ENCODE results near the gene TRIP11. TPM values are rescaled to one million over a fixed set of nuclear protein-coding genes. Genes with fewer than 3 reads are reported as not detected.

The TRIP11 gene
- polyA plus RNA-seq, 3 donors: 6.1 to 15.6 (median 13.4) TPM

DNA sequence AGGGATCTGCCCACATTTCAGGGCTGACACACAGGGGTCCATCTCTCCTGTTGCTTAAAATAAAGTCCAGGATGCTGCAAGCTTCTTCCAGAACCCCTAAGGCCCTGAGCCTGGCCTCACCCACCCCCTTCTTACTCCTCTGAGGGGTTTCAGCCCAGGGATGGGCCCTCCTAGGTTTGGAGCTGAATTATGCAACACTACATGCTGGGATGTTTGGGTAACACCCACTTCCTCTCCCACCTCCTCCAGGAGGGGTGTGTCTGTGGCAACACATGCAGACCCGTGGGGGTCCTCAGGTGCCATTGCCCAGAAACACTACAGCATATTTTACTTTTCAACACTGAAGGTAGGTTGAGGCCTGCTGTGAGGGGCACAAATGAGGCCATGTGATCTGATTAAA, 97.7 kb downstream of the TRIP11 start:
- H3K4me1 Mint-ChIP-seq: peaks cover 30% of the 10 kb centered on the region
- no peaks in the 10 kb centered on the region for H3K9me3 ChIP-seq (replicated peaks in 1 of 2; ENCODE audit: control insufficient read depth in 1 of 2, insufficient read depth in 1 of 2, low read length in 2 of 2)

DNA sequence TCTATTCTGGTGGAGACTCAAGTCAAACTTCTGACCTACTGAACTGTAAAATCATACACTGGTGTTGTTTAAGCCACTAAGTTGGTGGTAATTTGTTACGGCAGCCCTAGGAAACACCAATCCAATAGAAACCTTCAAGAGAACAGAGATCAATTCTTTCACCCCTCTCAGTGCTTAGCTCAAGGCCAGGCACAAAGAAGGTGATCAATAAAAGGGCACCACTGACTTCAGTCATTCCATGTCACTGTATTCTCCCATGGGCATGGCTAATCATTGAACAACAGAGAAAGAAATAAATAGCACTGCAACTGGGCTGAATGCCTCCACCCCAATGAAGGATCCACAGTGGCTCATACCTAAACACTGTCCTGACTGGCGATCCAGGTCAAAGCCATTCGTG, 99.7 kb downstream of the TRIP11 start:
- Histone ChIP-seq H3K27me3 (ENCODE audit: control insufficient read depth in 2 of 2, insufficient read depth in 2 of 2, low read length in 2 of 2) (no peaks in the 10 kb centered on the region), H3K9ac (ENCODE audit: insufficient read depth, low read length, poor library complexity, severe bottlenecking) (no peak overlapping the region), H2AFZ (ENCODE audit: insufficient read depth, low read depth, low read length, poor library complexity, severe bottlenecking) (no peak overlapping the region), H4K20me1 (ENCODE audit: insufficient read depth, low read length) (no peaks in the 10 kb centered on the region), H3K4me3 (replicated peaks in 1 of 3; ENCODE audit: low read depth in 2 of 3, low read length in 3 of 3) (no peak overlapping the region), H3K79me2 (ENCODE audit: insufficient read depth, low read length) (no peaks in the 10 kb centered on the region), H3K36me3 (replicated peaks in 1 of 2; ENCODE audit: control insufficient read depth in 1 of 2, insufficient read depth in 2 of 2, low read length in 2 of 2) (no peaks in the 10 kb centered on the region), H3K9me3 (replicated peaks in 1 of 2; ENCODE audit: control insufficient read depth in 1 of 2, insufficient read depth in 1 of 2, low read length in 2 of 2) (no peaks in the 10 kb centered on the region), H3K27ac (ENCODE audit: low read depth in 1 of 2, low read length in 2 of 2) (no peak overlapping the region), H3K4me2 (replicated peaks; ENCODE audit: extremely low read depth, low read length, poor library complexity, severe bottlenecking) (no peak overlapping the region), H3K4me1 (ENCODE audit: control insufficient read depth in 1 of 2, insufficient read depth in 2 of 2, low read length in 2 of 2) (peaks cover 4 to 7% of the 10 kb centered on the region in 2 donors)
- no peak for DNase-seq
- Mint-ChIP-seq H3K27ac (no peak overlapping the region), H3K27me3 (ENCODE audit: low read depth in 3 of 3) (peaks cover 0 to 3% (median 0%) of the 10 kb centered on the region in 3 donors), H3K36me3 (no peaks in the 10 kb centered on the region), H3K9me3 (no peaks in the 10 kb centered on the region), H3K4me3 (no peak overlapping the region), H3K4me1 (peaks cover 18% of the 10 kb centered on the region)
- WGBS (ENCODE audit: insufficient coverage): no CpG with 5 or more reads among the region's 3 CpGs
- TF ChIP-seq, protein P1, sequence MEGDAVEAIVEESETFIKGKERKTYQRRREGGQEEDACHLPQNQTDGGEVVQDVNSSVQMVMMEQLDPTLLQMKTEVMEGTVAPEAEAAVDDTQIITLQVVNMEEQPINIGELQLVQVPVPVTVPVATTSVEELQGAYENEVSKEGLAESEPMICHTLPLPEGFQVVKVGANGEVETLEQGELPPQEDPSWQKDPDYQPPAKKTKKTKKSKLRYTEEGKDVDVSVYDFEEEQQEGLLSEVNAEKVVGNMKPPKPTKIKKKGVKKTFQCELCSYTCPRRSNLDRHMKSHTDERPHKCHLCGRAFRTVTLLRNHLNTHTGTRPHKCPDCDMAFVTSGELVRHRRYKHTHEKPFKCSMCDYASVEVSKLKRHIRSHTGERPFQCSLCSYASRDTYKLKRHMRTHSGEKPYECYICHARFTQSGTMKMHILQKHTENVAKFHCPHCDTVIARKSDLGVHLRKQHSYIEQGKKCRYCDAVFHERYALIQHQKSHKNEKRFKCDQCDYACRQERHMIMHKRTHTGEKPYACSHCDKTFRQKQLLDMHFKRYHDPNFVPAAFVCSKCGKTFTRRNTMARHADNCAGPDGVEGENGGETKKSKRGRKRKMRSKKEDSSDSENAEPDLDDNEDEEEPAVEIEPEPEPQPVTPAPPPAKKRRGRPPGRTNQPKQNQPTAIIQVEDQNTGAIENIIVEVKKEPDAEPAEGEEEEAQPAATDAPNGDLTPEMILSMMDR (IDR thresholded peaks at IDR 0.05): no peak
- intact Hi-C loops (cut with micrococcal nuclease): no loop called here

More for the DNA sequence above, 97.7 kb downstream of the TRIP11 start:
- no CpG with 5 or more reads among the region's 1 CpG for WGBS (ENCODE audit: insufficient coverage)
- DNase-seq: no peak
- Histone ChIP-seq H3K27ac (ENCODE audit: low read depth in 1 of 2, low read length in 2 of 2) (no peak overlapping the region), H3K79me2 (ENCODE audit: insufficient read depth, low read length) (no peaks in the 10 kb centered on the region), H3K4me1 (ENCODE audit: control insufficient read depth in 1 of 2, insufficient read depth in 2 of 2, low read length in 2 of 2) (peaks cover 15 to 18% of the 10 kb centered on the region in 2 donors), H3K4me2 (replicated peaks; ENCODE audit: extremely low read depth, low read length, poor library complexity, severe bottlenecking) (no peak overlapping the region), H4K20me1 (ENCODE audit: insufficient read depth, low read length) (no peaks in the 10 kb centered on the region), H3K27me3 (ENCODE audit: control insufficient read depth in 2 of 2, insufficient read depth in 2 of 2, low read length in 2 of 2) (peaks cover 5 to 11% of the 10 kb centered on the region in 2 donors), H3K36me3 (replicated peaks in 1 of 2; ENCODE audit: control insufficient read depth in 1 of 2, insufficient read depth in 2 of 2, low read length in 2 of 2) (no peaks in the 10 kb centered on the region), H2AFZ (ENCODE audit: insufficient read depth, low read depth, low read length, poor library complexity, severe bottlenecking) (no peak overlapping the region), H3K4me3 (replicated peaks in 1 of 3; ENCODE audit: low read depth in 2 of 3, low read length in 3 of 3) (no peak overlapping the region), H3K9ac (ENCODE audit: insufficient read depth, low read length, poor library complexity, severe bottlenecking) (no peak overlapping the region)
- no peaks in the 10 kb centered on the region for H3K36me3 Mint-ChIP-seq
- TF ChIP-seq, protein P1 (IDR thresholded peaks at IDR 0.05): no peak
- peak overlapping the region in 1 of 7 donors; percentile 18 for H3K27ac Mint-ChIP-seq
- intact Hi-C loops (cut with micrococcal nuclease): no loop called here
- H3K27me3 Mint-ChIP-seq (ENCODE audit: low read depth in 3 of 3): peaks cover 3 to 13% (median 10%) of the 10 kb centered on the region in 3 donors
- no peak overlapping the region for H3K4me3 Mint-ChIP-seq
- no peaks in the 10 kb centered on the region for H3K9me3 Mint-ChIP-seq
